SU-DHL-6 (cell line): ENCODE measurements around the gene CAPN8.

Experiments
- H2AFZ ChIP-seq: fragments of 200-600 bp; sonication (generic); 2 replicates; pipeline ENCODE4 v1.6.1; 2014; ENCODE audit warnings: low read depth, mild to moderate bottlenecking, moderate library complexity, mixed read lengths, antibody characterized with exemption, low read length; ENCODE audit not compliant: severe bottlenecking
- H3F3A ChIP-seq: fragments of 200-600 bp; shearing (Covaris generic); 2 replicates; pipeline ENCODE4 v1.6.0; 2016; ENCODE audit warnings: antibody characterized with exemption, mild to moderate bottlenecking; ENCODE audit not compliant: insufficient read depth
- H3K27ac ChIP-seq: fragments of 200-600 bp; sonication (generic); 2 replicates; pipeline ENCODE4 v1.5.1; 2016; ENCODE audit warnings: low read depth, mild to moderate bottlenecking, low read length, moderate library complexity, mixed read lengths
- H3K27me3 ChIP-seq: fragments of 200-600 bp; sonication (generic), shearing (Covaris generic); 2 replicates; pipeline ENCODE4 v1.6.0; 2014; ENCODE audit warnings: mild to moderate bottlenecking, low read length
- H3K36me3 ChIP-seq: fragments of 200-600 bp; sonication (generic); 2 replicates; pipeline ENCODE4 v1.6.1; 2014; ENCODE audit warnings: mild to moderate bottlenecking, low read length, mixed read lengths
- H3K4me2 ChIP-seq: fragments of 300-600, 200-600 bp; shearing (Covaris generic), sonication (generic); 2 replicates; pipeline ENCODE4 v1.6.0; 2014; ENCODE audit warnings: low read length, low read depth, mild to moderate bottlenecking; ENCODE audit not compliant: poor library complexity, severe bottlenecking
- H3K4me3 ChIP-seq: fragments of 200-600 bp; sonication (generic); 2 replicates; pipeline ENCODE4 v1.5.1; 2014; ENCODE audit warnings: antibody characterized with exemption, low read length, mild to moderate bottlenecking, mixed read lengths; ENCODE audit not compliant: insufficient read depth, poor library complexity, severe bottlenecking
- H3K79me2 ChIP-seq: fragments of 200-600 bp; sonication (generic); 2 replicates; pipeline ENCODE4 v1.6.1; 2014; ENCODE audit warnings: mild to moderate bottlenecking, low read length, moderate library complexity; ENCODE audit not compliant: insufficient read depth
- H3K9ac ChIP-seq: fragments of 200-600 bp; sonication (generic); 2 replicates; pipeline ENCODE4 v1.7.0; 2014; ENCODE audit warnings: mild to moderate bottlenecking, low read length
- H3K9me2 ChIP-seq: fragments of 200-600 bp; sonication (generic); replicated peaks from 2 replicates; pipeline ENCODE4 v1.6.1; 2014; ENCODE audit warnings: low read length; ENCODE audit not compliant: insufficient read depth
- H3K9me3 ChIP-seq: fragments of 200-600 bp; sonication (generic); 2 replicates; pipeline ENCODE4 v1.6.1; 2014; ENCODE audit warnings: low read length, mixed read lengths; ENCODE audit not compliant: insufficient read depth
- H4K20me1 ChIP-seq: fragments of 200-600 bp; sonication (generic); 2 replicates; pipeline ENCODE4 v1.6.1; 2014; ENCODE audit warnings: low read depth, mild to moderate bottlenecking, antibody characterized with exemption, low read length, moderate library complexity, mixed read lengths
- EZH2phosphoT487 ChIP-seq: fragments of 200-600 bp; sonication (generic), shearing (Covaris generic); conservative IDR thresholded peaks from 2 replicates; pipeline ENCODE4 v1.6.1; 2018; ENCODE audit warnings: mild to moderate bottlenecking, antibody characterized with exemption, low read length, moderate library complexity, mixed read lengths
- TF ChIP-seq, protein P1 (sequence below): fragments of 200-600 bp; sonication (generic); IDR thresholded peaks from one replicate; pipeline ENCODE4 v1.5.1; 2017; ENCODE audit warnings: antibody characterized with exemption, mild to moderate bottlenecking, low read length, moderate library complexity; ENCODE audit not compliant: insufficient read depth, poor library complexity, severe bottlenecking

Gene CAPN8

DNA sequence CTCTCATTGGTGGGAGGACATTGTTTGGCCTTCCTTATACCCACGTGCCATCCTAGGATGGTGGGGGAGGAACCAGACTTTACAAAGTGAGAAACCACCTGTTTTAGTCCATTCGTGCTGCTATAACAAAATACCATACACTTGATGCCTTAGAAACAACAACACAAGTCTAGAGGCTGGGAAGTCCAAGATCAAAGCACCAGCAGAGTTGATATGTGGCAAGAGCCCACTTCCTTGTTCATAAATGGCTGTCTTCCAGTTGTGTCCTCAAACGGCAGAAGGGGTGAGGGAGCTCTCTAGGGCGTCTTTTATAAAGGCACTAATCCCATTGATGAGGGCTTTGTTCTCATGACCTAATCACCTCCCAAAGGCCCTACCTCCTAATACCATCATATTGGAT, 31.1 kb downstream of the CAPN8 start:
- Histone ChIP-seq H3K9me3 (no peaks in the 10 kb centered on the region), H3K4me2 (no peak overlapping the region), H3F3A (no peaks in the 10 kb centered on the region), H3K9ac (no peak overlapping the region), H3K4me3 (no peak overlapping the region), H2AFZ (no peak overlapping the region), H3K79me2 (no peaks in the 10 kb centered on the region), H3K27ac (no peak overlapping the region), H4K20me1 (no peaks in the 10 kb centered on the region), H3K36me3 (no peaks in the 10 kb centered on the region), H3K9me2 (no peaks in the 10 kb centered on the region), H3K27me3 (0 out of 2 replicates have a peak, but pooled peaks cover 1% of the 10 kb centered on the region)
- no peak for TF ChIP-seq EZH2phosphoT487
- TF ChIP-seq, protein P1, sequence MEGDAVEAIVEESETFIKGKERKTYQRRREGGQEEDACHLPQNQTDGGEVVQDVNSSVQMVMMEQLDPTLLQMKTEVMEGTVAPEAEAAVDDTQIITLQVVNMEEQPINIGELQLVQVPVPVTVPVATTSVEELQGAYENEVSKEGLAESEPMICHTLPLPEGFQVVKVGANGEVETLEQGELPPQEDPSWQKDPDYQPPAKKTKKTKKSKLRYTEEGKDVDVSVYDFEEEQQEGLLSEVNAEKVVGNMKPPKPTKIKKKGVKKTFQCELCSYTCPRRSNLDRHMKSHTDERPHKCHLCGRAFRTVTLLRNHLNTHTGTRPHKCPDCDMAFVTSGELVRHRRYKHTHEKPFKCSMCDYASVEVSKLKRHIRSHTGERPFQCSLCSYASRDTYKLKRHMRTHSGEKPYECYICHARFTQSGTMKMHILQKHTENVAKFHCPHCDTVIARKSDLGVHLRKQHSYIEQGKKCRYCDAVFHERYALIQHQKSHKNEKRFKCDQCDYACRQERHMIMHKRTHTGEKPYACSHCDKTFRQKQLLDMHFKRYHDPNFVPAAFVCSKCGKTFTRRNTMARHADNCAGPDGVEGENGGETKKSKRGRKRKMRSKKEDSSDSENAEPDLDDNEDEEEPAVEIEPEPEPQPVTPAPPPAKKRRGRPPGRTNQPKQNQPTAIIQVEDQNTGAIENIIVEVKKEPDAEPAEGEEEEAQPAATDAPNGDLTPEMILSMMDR: no peak

DNA sequence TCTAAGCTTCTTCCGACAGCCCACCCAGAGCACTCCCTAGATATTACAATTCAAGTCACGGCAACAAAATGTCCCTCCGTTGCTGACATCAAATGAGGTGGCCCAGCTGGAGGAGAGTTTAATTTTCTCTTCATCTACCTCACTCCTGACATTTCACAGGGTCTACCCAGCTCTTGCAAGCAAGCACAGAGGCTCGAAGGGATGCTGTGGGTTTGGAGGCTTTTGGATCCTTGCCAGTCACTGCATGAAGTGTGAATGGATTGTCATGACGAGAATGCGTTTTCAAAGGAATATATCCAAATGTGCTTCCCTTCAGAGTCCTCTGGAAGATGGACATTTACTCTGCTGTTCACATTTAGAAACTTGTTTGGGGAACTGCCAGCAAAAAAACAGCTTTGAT, 33.5 kb downstream of the CAPN8 start:
- Histone ChIP-seq H3K9me3 (no peaks in the 10 kb centered on the region), H4K20me1 (no peaks in the 10 kb centered on the region), H3K4me3 (no peak overlapping the region), H3K9ac (no peak overlapping the region), H3F3A (no peaks in the 10 kb centered on the region), H3K9me2 (no peaks in the 10 kb centered on the region), H3K36me3 (no peaks in the 10 kb centered on the region), H2AFZ (no peak overlapping the region), H3K4me2 (no peak overlapping the region), H3K79me2 (no peaks in the 10 kb centered on the region), H3K27me3 (no peaks in the 10 kb centered on the region), H3K27ac (no peak overlapping the region)
- no peak for TF ChIP-seq EZH2phosphoT487
- TF ChIP-seq, protein P1: no peak

DNA sequence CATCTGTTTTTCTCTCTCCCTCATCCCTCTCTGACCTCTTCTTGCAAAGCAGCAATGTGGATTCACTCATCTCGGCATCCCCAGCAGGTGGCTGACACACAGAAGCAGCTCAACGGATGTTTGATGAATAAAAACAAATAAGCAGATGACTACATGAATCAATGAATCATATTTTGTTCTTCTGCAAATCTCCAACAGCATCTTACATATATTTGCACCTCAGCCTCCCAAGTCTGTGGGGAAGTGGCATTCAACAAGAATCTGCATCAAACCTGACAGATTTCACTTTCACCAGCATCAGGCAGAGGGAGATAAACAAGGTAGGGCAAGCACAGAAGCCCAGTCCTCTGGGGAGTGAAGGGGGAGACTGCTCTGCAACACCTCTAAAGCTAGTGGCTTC, 34.0 kb downstream of the CAPN8 start:
- Histone ChIP-seq H4K20me1 (no peaks in the 10 kb centered on the region), H3K9ac (no peak overlapping the region), H3K36me3 (no peaks in the 10 kb centered on the region), H3K79me2 (no peaks in the 10 kb centered on the region), H3K9me2 (no peaks in the 10 kb centered on the region), H2AFZ (no peak overlapping the region), H3F3A (no peaks in the 10 kb centered on the region), H3K9me3 (no peaks in the 10 kb centered on the region), H3K4me2 (no peak overlapping the region), H3K27me3 (no peaks in the 10 kb centered on the region), H3K27ac (no peak overlapping the region), H3K4me3 (no peak overlapping the region)
- TF ChIP-seq, protein P1: no peak
- TF ChIP-seq EZH2phosphoT487: no peak

DNA sequence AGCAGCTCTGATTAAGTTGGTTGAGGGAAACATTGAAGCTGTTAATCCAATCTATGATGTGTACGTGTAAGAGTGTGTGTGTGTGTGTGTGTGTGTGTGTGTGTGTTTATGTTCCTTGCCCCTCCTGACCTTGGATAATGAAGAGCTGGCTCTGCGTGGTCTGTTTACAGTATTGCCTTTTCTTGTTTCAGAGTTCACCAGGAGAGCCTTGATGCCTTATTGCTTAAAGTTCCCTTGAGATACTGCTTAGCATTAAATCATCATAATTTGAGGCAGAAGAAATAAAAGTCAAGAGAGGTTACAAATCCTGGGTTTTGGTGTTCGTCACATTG, 36.4 kb downstream of the CAPN8 start:
- no peak for TF ChIP-seq EZH2phosphoT487
- TF ChIP-seq, protein P1: no peak
- no peak overlapping the region for H3K4me3 ChIP-seq

More for the DNA sequence above, 36.4 kb downstream of the CAPN8 start:
- Histone ChIP-seq H3K27ac (no peak overlapping the region), H2AFZ (no peak overlapping the region), H3K4me2 (no peak overlapping the region), H3K79me2 (no peaks in the 10 kb centered on the region), H3K27me3 (no peaks in the 10 kb centered on the region), H3F3A (no peaks in the 10 kb centered on the region), H3K9ac (no peak overlapping the region), H4K20me1 (no peaks in the 10 kb centered on the region), H3K9me3 (no peaks in the 10 kb centered on the region), H3K36me3 (no peaks in the 10 kb centered on the region), H3K9me2 (no peaks in the 10 kb centered on the region)
